ENCODE data around the gene UMAD1.

DNA sequence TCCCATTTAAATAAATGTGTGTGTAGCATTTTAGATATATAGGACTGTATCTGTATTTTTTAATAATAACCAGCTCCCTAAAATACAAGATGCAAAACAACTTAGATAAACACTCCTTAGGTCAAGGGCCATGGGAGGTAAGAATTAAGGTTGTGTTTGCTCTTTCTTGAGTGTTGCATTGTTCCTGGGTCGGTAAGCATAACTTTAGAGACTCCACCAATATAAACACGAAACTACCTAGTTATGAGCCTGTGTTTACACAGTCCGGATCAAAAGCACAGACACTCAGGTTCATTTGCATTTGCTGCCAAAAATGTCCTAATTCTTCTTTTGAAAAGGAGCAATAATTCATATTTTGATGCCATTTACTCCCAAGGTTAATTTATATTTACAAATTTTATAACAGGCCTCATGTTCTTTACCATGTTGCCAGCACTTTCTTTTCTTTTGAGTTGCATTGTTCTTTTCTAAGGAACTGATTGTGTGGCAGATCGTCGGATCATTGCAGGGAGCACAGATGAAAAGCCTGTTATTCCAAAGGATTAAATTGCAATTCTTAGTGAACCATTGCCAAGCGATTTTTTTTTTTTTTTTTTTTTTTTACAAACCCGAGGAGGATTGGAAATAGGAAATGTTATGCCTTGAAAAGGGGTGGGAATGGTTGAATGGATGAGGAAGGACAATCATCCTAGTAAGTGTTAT, 282.3 kb downstream of the UMAD1 start:
- TF ChIP-seq, protein P1, sequence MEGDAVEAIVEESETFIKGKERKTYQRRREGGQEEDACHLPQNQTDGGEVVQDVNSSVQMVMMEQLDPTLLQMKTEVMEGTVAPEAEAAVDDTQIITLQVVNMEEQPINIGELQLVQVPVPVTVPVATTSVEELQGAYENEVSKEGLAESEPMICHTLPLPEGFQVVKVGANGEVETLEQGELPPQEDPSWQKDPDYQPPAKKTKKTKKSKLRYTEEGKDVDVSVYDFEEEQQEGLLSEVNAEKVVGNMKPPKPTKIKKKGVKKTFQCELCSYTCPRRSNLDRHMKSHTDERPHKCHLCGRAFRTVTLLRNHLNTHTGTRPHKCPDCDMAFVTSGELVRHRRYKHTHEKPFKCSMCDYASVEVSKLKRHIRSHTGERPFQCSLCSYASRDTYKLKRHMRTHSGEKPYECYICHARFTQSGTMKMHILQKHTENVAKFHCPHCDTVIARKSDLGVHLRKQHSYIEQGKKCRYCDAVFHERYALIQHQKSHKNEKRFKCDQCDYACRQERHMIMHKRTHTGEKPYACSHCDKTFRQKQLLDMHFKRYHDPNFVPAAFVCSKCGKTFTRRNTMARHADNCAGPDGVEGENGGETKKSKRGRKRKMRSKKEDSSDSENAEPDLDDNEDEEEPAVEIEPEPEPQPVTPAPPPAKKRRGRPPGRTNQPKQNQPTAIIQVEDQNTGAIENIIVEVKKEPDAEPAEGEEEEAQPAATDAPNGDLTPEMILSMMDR (IDR thresholded peaks at IDR 0.05), result no peak
- TF ChIP-seq POLR2A (IDR thresholded peaks at IDR 0.05), result no peak

All from testis (tissue), 2 donors.